Measurements from ENCODE around the gene MAPK8IP2. TPM values are rescaled to one million over a fixed set of nuclear protein-coding genes. Genes with fewer than 3 reads are reported as not detected.
A peak's percentile ranks its signal among the peaks of the same experiment; 100 is the strongest.

Gene MAPK8IP2
- total RNA-seq: 60.3 TPM

DNA sequence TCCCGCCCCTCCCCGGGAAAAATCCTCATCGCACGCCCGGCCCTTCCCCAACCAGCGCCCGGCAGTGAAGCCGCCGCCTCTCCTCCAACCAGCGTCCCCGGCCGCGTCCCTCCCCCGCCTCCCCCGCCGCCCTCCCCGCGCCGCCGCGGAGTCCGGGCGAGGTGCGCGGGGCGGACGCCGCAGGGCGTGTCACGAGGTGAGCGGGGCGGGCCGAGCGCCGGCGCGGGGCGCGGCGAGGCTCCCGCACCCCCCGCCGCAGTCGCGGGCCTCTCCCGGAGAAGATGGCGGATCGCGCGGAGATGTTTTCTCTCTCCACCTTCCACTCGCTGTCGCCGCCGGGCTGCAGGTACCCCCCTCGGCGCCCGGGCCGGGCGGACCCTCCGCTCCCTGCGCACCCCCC, at the start of gene MAPK8IP2:
MAPK8IP2 (plus strand) TSS at position 256 of the 400 bp plus-strand sequence; CDS start at position 282, 26 bp downstream.
- peak; percentile 81 to 83 for DNase-seq (ENCODE audit: low spot score in 2 of 2)

DNA sequence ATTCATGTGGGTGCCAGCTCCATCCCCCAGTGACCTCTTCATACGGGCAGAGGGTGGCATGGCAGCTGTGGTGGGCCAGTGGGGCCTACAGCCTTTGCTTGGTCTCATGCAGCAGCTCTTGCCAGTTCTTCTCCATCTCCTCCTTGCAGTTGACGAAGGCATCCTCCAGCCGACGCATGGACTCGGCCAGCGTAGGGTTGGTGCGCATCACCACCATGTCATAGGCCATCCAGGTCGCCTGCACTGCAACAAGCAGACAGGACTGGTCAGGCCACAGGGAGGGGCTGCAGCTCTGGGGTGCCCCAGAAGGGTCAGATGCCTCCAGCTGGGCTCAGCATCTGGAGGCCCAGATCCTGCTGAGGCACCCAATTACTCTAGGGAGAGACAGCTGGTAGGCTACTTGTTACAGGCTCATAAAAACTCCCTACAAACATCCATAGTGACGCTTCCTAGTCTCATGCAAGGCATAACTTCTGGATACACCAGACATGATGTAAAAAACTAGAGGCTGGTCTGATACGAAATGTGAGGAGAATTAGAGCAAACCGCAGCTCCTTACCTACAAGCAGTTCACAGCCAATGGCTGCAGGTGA, 49.3 kb upstream of the MAPK8IP2 start:
- DNase-seq (ENCODE audit: low spot score in 2 of 2): no peak
- FAIRE-seq: no peak

More for the DNA sequence above, at the start of gene MAPK8IP2:
- FAIRE-seq: no peak

DNA sequence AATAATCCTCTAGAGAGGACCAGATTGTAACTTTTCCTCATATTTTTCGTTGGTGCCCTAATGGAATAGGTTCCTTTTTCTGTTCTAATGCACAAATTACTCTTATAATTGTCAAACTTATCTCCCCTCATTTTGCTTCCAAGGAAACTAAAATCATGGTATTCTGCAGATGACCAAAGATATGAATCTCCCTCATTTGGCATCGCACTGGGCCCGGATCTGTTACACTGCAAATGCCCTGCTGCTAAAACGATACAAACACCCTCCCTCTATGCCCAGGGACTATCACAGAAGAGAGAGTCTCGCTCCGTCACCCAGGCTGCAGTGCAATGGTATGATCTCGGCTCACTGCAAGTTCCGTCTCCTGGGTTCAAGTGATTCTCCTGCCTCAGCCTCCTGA, 47.3 kb upstream of the MAPK8IP2 start:
- FAIRE-seq (no peak), DNase-seq (ENCODE audit: low spot score in 2 of 2) (no peak)

DNA sequence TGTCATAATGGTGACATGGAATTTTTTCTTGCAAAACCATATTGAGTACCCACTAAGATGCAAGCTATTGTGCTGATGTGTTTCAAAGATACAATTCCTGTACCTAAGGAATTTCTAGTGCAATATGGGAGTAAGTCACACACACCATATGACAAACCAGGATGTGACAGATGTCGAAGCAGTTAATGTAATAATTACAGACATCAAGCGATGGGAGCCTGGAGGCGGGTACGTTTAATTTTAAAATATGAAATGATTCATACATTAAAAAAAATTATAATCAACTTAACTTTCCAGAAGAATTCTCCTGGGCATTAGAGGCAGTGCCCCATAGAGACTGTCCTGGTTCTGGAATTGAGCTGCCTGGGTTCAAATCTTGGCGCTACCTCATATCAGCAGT, 43.9 kb upstream of the MAPK8IP2 start:
- no peak for DNase-seq (ENCODE audit: low spot score in 2 of 2)

DNA sequence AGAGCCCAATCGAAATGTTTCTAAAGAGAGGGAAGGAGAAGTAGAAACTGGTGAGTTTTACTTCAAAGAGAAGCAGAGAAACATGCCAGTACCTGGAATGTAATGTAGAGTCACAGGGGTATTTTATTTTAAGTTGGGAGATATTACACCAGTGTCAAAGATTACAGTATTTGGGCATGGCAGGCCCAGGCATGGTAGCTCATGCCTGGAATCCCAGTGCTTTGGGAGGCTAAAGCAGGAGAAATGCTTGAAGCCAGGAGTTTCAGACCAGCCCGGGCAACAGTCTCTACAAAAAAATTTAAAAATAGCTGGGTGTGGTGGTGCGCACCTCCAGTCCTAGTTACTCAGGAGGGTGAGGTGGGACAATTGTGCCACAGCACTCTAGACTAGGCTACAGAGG, 40.6 kb upstream of the MAPK8IP2 start:
- DNase-seq (ENCODE audit: low spot score in 2 of 2): no peak
- FAIRE-seq: no peak

More for the DNA sequence above, 43.9 kb upstream of the MAPK8IP2 start:
- FAIRE-seq: no peak

DNA sequence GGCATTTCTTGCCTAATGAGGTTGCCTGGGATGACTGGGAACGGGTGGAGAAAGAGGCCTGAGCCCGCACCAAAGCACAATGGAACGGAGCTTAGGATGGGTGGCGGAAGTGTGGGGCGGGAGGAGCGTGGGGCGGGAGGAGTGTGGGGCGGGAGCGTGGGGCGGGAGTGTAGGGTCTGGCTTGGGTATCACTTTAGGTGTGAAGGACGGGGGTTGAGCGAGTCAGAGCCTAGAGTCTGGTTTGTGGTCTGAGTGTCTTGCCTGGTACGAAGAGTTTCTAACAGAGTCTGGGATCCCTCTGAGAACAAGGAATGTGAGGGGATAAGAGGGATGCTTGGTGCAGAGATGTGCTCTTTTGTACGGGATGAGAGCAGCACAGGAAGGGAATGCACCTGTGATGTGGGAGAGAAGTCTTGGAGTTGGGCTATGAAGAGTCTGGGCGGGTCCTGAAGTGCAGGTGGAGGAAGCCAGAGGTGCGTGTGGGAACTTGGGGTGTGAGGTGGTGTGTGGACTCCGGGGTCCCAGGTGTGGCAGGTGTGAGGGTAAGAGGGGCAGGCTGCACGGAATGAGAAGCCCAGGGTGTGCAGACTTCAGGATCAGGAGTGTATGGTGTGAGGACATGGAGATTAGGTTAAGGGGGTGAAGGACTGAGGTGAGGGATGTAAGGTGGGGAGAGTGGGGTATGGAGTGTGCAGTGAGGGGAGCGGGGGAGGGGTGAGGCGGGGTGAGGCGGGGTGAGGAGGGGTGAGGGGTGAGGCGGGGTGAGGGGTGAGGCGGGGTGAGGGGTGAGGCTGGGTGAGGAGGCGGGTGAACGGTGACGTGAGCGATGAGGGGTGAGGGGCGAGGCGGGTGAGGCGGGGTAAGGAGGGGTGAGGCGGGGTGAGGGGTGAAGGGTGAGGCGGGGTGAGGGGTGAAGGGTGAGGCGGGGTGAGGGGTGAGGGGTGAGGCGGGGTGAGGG, 38.9 kb upstream of the MAPK8IP2 start:
- no peak for DNase-seq (ENCODE audit: low spot score in 2 of 2)
- no peak for FAIRE-seq

DNA sequence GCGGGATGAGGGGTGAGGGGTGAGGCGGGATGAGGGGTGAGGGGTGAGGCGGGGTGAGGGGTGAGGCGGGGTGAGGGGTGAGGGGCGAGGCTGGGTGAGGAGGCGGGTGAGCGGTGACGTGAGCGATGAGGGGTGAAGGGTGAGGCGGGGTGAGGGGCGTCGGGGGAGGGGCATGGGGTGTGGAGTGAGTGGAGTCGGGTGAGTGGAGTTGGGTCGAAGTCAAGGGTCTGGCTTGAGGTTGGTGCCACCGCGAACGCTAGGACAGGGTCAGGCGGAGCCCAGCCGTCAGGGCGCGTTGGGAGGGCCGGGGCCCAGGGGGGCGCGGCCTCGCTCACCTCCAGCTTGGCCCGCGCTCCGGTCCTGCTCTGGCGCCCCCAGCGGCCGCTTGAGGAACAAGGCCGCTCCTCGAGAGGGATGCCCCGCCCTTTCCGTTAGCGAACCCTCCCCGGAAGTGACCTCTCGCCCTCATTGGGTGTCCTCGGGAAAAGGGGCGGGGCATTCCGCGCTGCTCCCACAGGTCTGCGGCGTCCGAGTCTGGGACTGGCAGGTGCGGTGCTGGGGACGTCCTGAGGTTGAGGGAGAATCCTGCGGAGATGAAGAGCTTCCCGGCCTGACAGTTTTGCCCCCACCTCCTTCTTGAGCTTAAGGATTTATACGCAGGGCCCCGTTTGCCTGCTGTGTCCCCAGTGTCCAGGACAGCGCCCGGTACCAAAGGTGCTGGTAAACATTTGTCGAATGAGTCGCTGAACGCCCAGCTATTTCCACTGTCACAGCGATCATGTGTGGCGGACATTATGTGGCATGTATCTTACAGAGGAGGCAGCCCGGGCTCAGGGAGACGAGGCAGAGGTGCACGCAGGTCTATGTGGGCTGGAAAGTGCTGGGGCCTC, 37.8 kb upstream of the MAPK8IP2 start, which contains the start of gene SYCE3:
SYCE3 (minus strand) TSS at position 397 of the 890 bp plus-strand sequence. CDS start 6,514 bp downstream, outside the sequence.
- FAIRE-seq (no peak), DNase-seq (ENCODE audit: low spot score in 2 of 2) (peak; percentile 90 to 97)

DNA sequence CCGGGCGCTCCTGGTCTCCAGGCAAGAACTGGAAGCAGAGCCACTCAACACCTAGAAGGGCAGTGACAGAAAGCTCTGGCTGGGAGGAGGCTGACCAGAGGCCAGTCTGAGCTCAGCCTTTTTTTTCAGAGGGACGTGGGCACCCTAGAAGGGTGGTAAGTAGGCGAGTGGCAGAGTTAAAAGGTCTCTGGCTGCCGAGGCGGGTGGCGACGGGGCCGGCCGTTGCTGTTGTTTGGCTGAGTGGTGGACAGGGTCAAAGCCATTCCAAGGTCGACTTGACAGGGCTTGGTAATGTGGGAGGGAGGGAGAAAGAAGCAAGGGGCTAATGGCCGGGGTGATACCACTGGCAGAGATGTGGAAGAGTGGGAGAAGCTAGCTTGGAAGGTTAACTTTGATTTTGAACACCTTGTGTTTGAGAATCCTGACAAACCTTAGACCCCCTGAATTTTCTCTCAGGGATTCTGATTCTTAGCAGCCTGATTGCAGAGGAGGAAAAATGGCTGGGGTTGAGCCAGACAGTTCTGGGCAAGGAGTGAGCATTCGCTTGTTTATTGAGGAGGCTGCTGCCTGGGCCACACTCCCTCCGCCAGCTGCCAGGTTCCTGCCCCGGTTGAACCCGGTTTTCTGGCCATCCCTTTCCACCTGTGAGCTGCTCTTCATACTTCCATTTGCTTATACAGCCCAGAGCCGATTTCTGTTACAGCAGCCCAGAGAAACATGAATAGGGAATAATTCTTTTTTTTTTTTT, 37.0 kb upstream of the MAPK8IP2 start:
- FAIRE-seq: no peak
- DNase-seq (ENCODE audit: low spot score in 2 of 2): no peak

DNA sequence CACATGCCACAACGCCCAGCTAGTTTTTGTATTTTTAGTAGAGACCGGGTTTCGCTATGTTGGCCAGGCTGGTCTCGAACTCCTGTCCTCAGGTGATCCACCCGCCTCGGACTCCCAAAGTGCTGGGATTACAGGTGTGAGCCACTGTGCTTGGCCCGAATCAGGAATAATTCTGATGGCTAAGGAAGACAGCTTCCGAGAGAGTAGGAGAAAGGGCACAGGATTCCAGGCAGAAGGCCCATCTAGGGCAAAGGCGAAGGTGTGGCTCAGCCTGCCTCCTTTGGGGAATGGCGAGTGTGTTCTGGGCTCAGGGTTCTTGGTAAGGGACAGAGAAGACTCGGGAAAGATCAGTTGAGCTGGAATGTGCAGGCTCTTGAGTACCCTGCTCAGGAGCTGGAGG, 36.3 kb upstream of the MAPK8IP2 start:
- FAIRE-seq (no peak), DNase-seq (ENCODE audit: low spot score in 2 of 2) (no peak)

DNA sequence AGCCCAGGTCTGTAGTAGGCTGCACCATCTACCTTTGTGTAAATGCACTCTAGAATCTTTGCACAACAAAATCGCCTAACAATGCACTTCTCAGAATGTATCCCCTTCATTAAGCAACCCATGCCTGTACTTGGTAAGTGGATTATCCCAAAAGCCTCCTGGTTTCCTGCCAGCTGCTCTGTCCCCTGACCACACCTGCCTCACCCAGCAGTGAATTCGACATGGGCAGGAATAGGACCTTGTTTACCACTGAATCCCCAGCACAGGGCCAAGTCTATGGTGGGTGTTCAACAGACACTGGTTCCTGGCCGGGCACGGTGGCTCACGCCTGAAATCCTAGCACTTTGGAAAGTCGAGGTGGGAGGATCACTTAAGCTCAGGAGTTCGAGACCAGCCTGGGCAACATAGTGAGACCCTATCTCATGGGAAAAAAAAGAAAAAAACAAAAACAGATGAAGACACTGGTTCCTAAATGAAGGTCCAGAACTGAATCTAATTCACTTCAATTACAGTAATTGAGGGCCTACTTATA, 32.8 kb upstream of the MAPK8IP2 start:
- no peak for DNase-seq (ENCODE audit: low spot score in 2 of 2)
- FAIRE-seq: no peak

DNA sequence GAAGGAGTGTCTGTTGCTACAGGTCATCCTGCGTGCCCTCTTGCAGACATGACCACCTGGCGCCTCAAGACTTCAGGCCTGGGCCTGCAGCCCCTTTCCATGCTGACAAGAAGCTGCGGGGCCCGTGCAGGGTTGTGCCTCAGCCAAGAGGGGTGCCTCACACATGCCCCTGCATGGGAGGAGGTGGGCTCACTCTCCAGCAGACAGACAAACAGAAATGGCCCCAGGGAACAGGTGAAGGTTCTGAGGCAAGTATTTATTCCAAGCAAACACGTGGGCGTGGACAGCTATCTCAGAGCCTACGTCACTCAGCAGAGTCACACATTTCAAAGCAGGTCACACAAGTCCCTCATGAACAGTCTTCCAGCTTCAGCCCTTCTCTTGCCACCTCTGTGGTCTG, 32.0 kb upstream of the MAPK8IP2 start:
- DNase-seq (ENCODE audit: low spot score in 2 of 2) (no peak), FAIRE-seq (no peak)

DNA sequence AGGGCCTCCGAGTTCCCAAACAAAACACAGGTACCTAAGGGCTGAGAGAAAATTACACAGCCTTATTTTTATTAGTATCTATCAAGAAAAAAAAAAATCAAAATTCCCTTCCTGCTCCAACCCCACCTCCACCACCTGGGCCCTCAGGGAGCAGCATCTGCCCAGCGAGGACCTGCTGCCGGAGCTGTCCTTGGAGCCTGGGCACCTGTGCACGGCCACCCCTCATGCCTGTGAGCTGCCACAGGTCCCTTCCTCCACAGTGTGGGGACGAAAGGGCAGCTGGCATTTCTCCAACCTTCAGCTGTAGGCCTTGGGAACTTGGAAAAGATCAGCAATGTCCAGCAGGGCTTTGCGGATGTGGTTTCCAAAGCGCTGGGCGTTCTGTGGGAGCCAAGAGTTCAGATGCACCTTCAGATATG, 31.5 kb upstream of the MAPK8IP2 start:
- FAIRE-seq (no peak), DNase-seq (ENCODE audit: low spot score in 2 of 2) (no peak)

DNA sequence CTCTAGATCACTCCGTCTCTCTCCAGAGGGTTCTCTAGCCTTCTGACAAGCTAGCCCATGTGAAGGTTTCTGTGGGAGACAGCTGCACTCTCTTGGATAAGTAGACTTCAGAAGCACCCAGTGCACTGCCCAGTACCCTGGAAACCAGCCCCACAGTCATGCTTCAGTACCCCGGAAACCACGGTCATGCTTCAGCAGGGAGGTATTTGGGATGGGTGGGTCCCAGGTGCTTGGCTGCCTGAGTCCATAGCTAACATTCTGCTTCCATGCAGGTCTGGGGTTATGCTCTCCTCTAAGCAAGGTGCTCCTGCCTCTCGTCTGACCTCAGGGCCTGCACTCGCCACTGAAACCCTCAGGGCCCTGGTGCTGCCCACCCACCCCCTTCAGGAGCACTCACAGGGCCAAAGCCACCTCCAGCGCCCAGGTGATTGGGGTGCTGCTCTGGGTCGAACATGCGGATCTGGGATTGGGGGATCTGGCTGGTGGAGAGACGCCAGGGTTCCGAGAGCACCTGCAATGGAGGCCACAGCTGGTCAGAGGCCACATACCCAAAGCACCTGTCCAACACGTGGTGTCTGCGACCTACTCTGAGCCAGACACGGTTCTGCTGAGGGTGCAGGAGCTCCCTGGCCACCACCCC, 30.6 kb upstream of the MAPK8IP2 start:
- no peak for FAIRE-seq
- no peak for DNase-seq (ENCODE audit: low spot score in 2 of 2)

DNA sequence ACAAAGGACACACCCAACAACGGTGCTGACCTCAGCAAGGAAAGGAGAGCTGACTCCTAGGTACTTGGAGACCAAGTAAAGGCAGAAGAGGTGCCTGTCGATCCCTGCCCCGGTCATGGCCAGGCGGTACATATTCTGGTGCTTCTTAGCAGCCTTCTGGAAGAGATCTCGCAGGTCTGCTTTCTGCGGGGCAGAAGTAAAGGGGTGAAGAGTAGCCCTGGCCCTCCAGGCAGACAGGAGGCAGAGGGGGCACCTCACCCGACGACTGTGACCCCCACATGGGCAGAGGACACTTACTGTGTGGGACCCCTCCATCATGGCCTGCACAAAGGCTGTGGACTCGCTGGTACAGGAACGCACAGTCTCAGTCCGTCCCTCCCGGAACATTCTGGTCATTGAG, 29.7 kb upstream of the MAPK8IP2 start:
- DNase-seq (ENCODE audit: low spot score in 2 of 2): no peak
- FAIRE-seq: no peak

DNA sequence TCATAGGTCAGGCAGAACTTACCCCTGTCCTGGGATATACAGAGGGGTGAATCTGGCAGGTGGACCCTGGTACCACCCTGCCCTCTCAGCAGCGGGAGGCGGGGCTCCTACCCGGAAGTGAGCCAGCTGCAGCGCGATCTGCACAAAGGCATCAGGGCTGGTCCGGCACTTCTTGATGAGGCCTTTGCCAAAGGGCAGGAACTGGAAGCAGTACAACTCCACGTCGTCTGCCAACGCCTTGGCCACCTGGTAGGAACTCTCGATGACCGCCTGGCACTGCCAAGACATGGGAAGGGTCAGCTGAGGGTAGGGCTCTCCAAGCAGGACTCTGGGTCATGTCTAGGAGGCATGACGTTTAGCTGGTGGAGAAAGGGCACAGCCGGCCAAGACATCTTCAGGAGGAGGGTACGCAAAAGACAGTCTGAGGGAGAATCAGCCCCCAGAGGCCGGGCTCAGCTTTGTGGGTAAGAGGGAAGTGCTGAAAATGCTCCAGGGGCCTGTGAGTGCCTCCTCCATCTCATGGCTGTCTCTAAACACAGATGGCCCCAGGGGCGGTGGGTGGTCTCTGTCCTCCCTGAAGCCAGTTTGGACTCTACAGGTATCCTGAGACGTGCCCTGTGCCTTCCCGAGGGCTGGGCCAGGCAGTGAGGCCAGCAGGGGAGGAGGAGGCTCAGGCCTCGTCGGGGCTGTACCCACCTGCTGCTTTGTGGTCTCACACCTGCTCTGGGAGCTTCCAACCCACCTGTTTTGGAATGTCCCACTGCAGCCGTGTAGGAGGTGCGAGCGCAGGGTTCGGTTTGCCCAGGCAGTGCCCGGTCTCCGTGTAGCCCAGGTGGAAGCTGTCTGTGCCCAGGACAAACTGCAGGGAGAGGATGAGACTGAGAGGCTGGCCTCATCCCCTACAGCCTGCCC, 29.1 kb upstream of the MAPK8IP2 start:
- no peak for FAIRE-seq
- no peak for DNase-seq (ENCODE audit: low spot score in 2 of 2)

DNA sequence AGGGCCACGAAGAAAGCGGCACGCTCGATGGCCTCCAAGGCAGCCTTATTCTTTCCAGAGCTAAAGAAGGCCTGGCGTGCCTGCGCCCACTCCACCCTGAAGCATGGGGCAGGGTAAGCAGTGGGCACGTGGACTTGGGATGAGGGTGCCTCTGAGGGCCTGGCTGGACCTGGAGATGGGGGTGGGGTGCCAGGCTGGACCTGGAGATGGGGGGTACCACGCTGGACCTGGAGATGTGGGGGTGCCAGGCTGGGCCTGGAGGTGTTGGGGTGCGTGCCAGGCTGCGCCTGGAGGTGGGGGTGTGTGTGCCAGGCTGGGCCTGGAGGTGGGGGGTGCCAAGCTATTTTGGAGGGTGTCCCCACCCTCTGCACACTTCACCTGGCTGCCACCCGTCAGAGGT, 27.6 kb upstream of the MAPK8IP2 start:
- FAIRE-seq (no peak), DNase-seq (ENCODE audit: low spot score in 2 of 2) (no peak)

DNA sequence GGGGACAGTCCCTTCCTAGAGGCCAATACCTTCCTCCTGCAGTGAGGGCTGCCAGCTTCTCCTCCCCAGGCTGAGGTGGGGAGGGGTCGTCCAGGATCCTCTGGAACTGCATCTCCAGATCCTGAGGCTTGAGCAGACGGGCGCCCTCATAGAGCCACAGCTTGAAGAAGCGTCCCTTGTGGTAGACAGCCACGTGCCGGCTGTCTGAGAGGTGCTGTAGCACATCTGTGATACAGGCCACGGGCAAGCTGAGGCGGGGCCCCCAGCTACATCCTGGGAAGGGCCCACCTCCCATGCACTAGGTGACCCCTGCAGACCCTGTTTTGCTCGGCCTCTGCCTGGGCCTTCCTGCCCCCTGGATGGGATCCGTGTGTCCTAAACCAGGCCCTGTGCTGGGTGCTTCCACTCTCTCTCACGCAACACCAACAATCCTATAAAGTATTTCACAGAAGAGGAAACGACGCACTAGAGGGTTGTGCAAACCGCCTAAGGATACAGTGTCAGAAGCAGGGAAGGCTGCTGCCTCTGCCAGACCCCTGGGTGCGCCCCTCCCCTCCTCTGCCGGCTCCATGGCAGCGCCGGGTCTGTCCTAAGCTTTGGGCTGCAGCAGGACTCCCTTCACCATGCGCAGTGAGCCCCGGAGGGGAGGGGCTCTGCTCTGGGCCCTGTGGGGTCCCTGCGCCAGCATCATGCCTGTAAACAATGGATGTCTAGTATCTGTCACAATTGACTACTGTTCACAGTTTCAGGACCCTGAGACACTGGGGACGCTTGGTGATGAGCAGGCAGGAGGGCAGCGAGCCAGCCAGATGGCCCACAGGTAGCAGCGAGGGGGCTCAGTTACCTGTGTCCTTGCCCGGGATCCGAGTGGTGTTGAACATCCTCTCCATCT, 26.9 kb upstream of the MAPK8IP2 start:
- FAIRE-seq (no peak), DNase-seq (ENCODE audit: low spot score in 2 of 2) (peak in 1 of 2 donors; percentile 31)
